Suprapubic skin (tissue), 4 donors: ENCODE results near the gene E2F1. TPM values are rescaled to one million over a fixed set of nuclear protein-coding genes. Genes with fewer than 3 reads are reported as not detected.
A peak's percentile ranks its signal among the peaks of the same experiment; 100 is the strongest.

Experiments used
- DNase-seq, 2 donors: peaks; one replicate each; pipeline ENCODE4 v3.0.0-alpha.2; 2019; ENCODE audit warnings: low spot score in 2 of 2
- H3K27ac ChIP-seq: fragments of 200-600 bp; sonication (generic); one replicate; pipeline ENCODE4 v1.5.1; 2019
- H3K27me3 ChIP-seq: fragments of 200-600 bp; sonication (generic); one replicate; pipeline ENCODE4 v1.5.1; 2019
- H3K36me3 ChIP-seq: fragments of 200-600 bp; sonication (generic); one replicate; pipeline ENCODE4 v1.5.1; 2019
- H3K4me1 ChIP-seq: fragments of 200-600 bp; sonication (generic); one replicate; pipeline ENCODE4 v1.5.1; 2019
- H3K4me3 ChIP-seq: fragments of 200-600 bp; sonication (generic); one replicate; pipeline ENCODE4 v1.5.1; 2019; ENCODE audit warnings: mild to moderate bottlenecking
- H3K9me3 ChIP-seq: fragments of 200-600 bp; sonication (generic); one replicate; pipeline ENCODE4 v1.5.1; 2019
- CTCF ChIP-seq, 2 donors: fragments of 200-600 bp in 1 of 2; fragments of 450-650 bp in 1 of 2; sonication (generic) in 1 of 2; IDR thresholded peaks; one replicate each; pipeline ENCODE4 v1.5.1; 2016 to 2019; ENCODE audit warnings: antibody characterized with exemption in 2 of 2, mild to moderate bottlenecking in 1 of 2, moderate library complexity in 1 of 2
- EP300 ChIP-seq: sonication (generic); formaldehyde crosslinking; IDR thresholded peaks from one replicate; pipeline ENCODE4 v1.6.1; 2017; ENCODE audit warnings: antibody characterized with exemption
- POLR2A ChIP-seq, 2 donors: fragments of 450-650 bp; IDR thresholded peaks; one replicate each; pipeline ENCODE4 v1.6.1; 2017; ENCODE audit warnings: antibody characterized with exemption in 2 of 2, mild to moderate bottlenecking in 2 of 2, moderate library complexity in 2 of 2
- POLR2AphosphoS5 ChIP-seq, 3 donors: sonication (generic); formaldehyde crosslinking; IDR thresholded peaks; one replicate each; pipeline ENCODE4 v1.6.1; 2017; ENCODE audit warnings: antibody characterized with exemption in 3 of 3
- WGBS: methylation state at CpG from one replicate; pipeline ENCODE4 v1.1.5; 2018; 5-methylcytosine and 5-hydroxymethylcytosine counted together
- total RNA-seq, 4 donors: library from RNA; depleted of rRNA; stranded (reverse); fragments of >200 nt; gene quantifications; one replicate each; pipeline ENCODE4 v1.1.0, GENCODE V29; 2016

E2F1 gene
- total RNA-seq, 4 donors from 2014 or later = 3.5 to 5.6 (median 4.6) TPM

DNA sequence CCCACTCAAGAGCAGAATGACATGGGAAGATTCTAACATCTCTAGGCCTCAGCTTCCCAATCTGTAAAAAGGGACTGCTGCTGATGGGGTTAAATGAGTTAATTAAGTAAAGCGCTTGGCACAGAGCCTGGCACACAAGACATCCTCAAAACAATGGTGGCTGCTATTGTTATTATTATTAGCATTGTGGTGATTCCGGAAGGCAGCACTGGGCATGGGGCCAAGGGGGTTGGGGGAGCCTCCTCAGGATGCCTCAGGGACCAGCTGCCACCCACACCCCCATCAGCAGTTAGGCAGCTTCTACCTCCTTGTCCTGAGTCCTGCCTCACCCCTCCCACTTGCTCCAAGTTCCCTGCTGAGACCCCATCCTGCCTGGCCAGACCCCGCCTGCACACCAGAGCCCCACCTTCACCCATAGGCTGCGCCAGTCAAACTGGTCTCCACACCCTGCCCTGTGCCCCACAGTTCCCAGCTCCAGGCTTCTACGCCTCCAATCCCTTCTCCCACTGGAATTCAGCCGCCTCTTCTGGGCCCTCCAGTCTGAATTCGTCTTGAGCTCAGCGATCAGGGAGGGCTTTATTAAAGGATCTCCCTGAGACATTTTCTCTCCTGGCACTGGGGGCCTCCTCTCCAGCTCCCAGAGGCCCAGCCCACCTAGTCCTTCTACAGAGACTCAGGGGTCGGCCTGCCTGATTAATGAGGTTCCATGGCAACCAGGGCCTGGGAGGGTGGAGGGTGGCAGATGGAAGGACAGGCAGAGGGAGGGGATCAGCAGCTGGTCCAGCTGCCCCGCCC, 1.5 kb downstream of the E2F1 start:
- Histone ChIP-seq H3K4me1 (peaks cover 22% of the 10 kb centered on the region), H3K9me3 (no peaks in the 10 kb centered on the region), H3K36me3 (no peaks in the 10 kb centered on the region), H3K27me3 (no peaks in the 10 kb centered on the region), H3K27ac (peak overlapping the region; percentile 10), H3K4me3 (no peak overlapping the region)
- WGBS = 49% methylated on average over 6 of the region's 10 CpGs
- no peak for TF ChIP-seq EP300
- no peak for TF ChIP-seq CTCF (IDR thresholded peaks at IDR 0.05)
- TF ChIP-seq POLR2A (IDR thresholded peaks at IDR 0.05) = no peak
- no peak for TF ChIP-seq POLR2AphosphoS5 (IDR thresholded peaks at IDR 0.05)
- DNase-seq = no peak

- no peaks in the 10 kb centered on the region for H3K27me3 ChIP-seq
- no peak for TF ChIP-seq CTCF (IDR thresholded peaks at IDR 0.05)
- no peak for TF ChIP-seq POLR2AphosphoS5 (IDR thresholded peaks at IDR 0.05)
- no peak for TF ChIP-seq EP300
- no peak for TF ChIP-seq POLR2A (IDR thresholded peaks at IDR 0.05)
- no peaks in the 10 kb centered on the region for H3K9me3 ChIP-seq
- DNase-seq = no peak
- no peak overlapping the region for H3K27ac ChIP-seq
- H3K36me3 ChIP-seq = no peaks in the 10 kb centered on the region
- peaks cover 31% of the 10 kb centered on the region for H3K4me1 ChIP-seq
- no peak overlapping the region for H3K4me3 ChIP-seq
- WGBS = 87% methylated on average over 9 of the region's 9 CpGs
Measured at GRCh38 chr20:33681728-33682353, 4.3 kb downstream of the E2F1 start.

DNA sequence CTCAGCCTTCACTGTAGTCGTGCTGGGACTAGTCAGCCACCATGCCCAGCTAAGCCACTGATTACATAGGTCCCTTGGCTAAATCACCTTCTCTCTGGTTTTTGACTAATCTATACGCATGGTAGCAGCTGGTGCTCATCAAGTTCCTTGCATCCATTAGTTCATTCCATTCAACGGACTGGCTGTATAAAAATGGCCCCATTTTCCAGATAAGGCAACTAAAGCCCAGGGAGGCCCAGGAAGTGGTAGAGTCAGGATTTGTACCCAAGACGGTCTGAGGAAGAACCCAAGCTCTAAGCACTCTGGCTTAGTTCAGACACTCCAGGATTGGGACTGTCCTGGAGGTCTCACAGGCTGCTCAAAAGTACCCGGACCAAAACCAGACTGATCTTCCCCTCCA, 4.9 kb downstream of the E2F1 start:
- Histone ChIP-seq H3K4me1 (peaks cover 32% of the 10 kb centered on the region), H3K4me3 (no peak overlapping the region), H3K36me3 (no peaks in the 10 kb centered on the region), H3K27ac (no peak overlapping the region), H3K9me3 (no peaks in the 10 kb centered on the region), H3K27me3 (no peaks in the 10 kb centered on the region)
- TF ChIP-seq POLR2A (IDR thresholded peaks at IDR 0.05) (no peak), EP300 (no peak), POLR2AphosphoS5 (IDR thresholded peaks at IDR 0.05) (no peak), CTCF (IDR thresholded peaks at IDR 0.05) (no peak)
- WGBS = 83% methylated on average over 5 of the region's 5 CpGs
- DNase-seq = no peak

DNA sequence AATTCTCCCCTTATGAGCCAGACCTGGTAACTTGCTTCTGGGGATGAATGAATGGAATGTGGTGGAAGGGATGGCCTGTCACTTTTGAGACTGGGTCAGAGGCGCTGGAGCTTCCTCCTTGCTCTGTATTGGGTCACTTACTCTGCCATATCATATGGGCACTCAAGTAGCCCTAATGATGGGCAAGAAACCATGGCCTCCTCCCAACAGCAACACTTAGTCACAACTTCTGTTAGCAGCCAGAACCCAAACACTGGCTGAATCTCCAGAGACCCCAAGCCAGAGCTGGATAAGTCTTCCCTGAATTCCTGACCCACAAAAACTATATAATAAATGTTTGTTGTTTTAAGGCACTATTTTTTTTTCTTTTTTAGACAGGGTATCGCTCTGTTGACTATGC, 5.5 kb downstream of the E2F1 start:
- no peaks in the 10 kb centered on the region for H3K36me3 ChIP-seq
- H3K27ac ChIP-seq = no peak overlapping the region
- no peaks in the 10 kb centered on the region for H3K27me3 ChIP-seq
- TF ChIP-seq POLR2A (IDR thresholded peaks at IDR 0.05) = no peak
- no peak for TF ChIP-seq EP300
- no peak for TF ChIP-seq POLR2AphosphoS5 (IDR thresholded peaks at IDR 0.05)
- no peak for TF ChIP-seq CTCF (IDR thresholded peaks at IDR 0.05)
- WGBS = 85% methylated on average over 2 of the region's 2 CpGs
- H3K9me3 ChIP-seq = no peaks in the 10 kb centered on the region
- DNase-seq = no peak
- peaks cover 35% of the 10 kb centered on the region for H3K4me1 ChIP-seq
- no peak overlapping the region for H3K4me3 ChIP-seq

DNA sequence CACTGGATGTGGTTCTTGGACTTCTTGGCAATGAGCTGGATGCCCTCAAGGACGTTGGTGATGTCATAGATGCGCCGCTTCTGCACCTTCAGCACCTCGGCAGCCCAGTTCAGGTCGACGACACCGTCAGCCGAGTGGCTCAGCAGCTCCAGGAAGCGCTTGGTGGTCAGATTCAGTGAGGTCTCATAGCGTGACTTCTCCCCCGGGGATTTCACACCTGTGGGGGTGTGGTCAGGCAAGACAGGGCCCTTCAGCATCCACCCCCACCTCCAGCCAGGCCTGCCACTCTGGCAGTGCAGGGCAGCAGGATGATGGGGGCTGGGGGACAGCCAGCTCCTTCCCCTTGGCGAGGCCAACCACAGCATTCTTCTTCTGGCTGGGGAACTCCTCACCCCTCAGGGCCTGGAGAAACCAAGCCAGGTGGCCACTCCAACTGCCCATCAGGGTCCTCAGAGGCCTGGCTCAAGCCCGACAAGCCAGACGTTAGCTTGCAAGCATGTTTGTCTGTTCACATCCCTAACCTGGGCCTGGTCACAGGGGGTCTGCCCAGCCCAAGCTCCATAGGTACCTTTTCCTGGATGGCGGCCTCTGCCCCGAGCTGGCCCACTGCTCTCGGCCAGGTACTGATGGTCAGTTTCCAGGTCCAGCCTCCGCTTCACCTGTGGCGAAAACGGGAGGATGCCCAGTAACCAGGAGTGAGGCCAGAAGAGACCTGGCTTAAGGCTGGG, 6.3 kb downstream of the E2F1 start:
- Histone ChIP-seq H3K9me3 (no peaks in the 10 kb centered on the region), H3K36me3 (no peaks in the 10 kb centered on the region), H3K27ac (no peak overlapping the region), H3K4me3 (no peak overlapping the region), H3K4me1 (peaks cover 34% of the 10 kb centered on the region), H3K27me3 (no peaks in the 10 kb centered on the region)
- no peak for DNase-seq
- TF ChIP-seq POLR2AphosphoS5 (IDR thresholded peaks at IDR 0.05) (no peak), EP300 (no peak), POLR2A (IDR thresholded peaks at IDR 0.05) (no peak), CTCF (IDR thresholded peaks at IDR 0.05) (no peak)
- 80% methylated on average over 14 of the region's 20 CpGs for WGBS
